ENCODE data around the gene RFX4. TPM values are rescaled to one million over a fixed set of nuclear protein-coding genes. Genes with fewer than 3 reads are reported as not detected.

The RFX4 gene
- total RNA-seq, 1 experiment from 2014 or later = not detected

- in situ Hi-C loops (cut with HindIII; ENCODE audit: low sequenced_read_pairs) = no loop called here
- no peak for DNase-seq (ENCODE audit: low spot score)
Observed at GRCh38 chr12:106643000-106643399, 60.2 kb downstream of the RFX4 start.

GRCh38 chr12:106644335-106645073 lies 61.7 kb downstream of the RFX4 start:
- no peak for DNase-seq (ENCODE audit: low spot score)
- in situ Hi-C loops (cut with HindIII; ENCODE audit: low sequenced_read_pairs) = no loop called here

GRCh38 chr12:106645074-106645421 lies 62.2 kb downstream of the RFX4 start:
- in situ Hi-C loops (cut with HindIII; ENCODE audit: low sequenced_read_pairs) = no loop called here
- peak; percentile 45 for DNase-seq (ENCODE audit: low spot score)

GRCh38 chr12:106645465-106646330 lies 62.9 kb downstream of the RFX4 start:
- in situ Hi-C loops (cut with HindIII; ENCODE audit: low sequenced_read_pairs) = no loop called here
- no peak for DNase-seq (ENCODE audit: low spot score)

- no peak for DNase-seq (ENCODE audit: low spot score)
- in situ Hi-C loops (cut with HindIII; ENCODE audit: low sequenced_read_pairs) = no loop called here
Observed at GRCh38 chr12:106646472-106646871, 63.7 kb downstream of the RFX4 start.

- no peak for DNase-seq (ENCODE audit: low spot score)
- in situ Hi-C loops (cut with HindIII; ENCODE audit: low sequenced_read_pairs) = no loop called here
Observed at GRCh38 chr12:106647793-106648514, 65.2 kb downstream of the RFX4 start.

GRCh38 chr12:106648736-106649135 lies 65.9 kb downstream of the RFX4 start:
- DNase-seq (ENCODE audit: low spot score) = no peak
- in situ Hi-C loops (cut with HindIII; ENCODE audit: low sequenced_read_pairs) = no loop called here

GRCh38 chr12:106651552-106651951 lies 68.7 kb downstream of the RFX4 start:
- peak; percentile 5 for DNase-seq (ENCODE audit: low spot score)
- in situ Hi-C loops (cut with HindIII; ENCODE audit: low sequenced_read_pairs) = no loop called here

- in situ Hi-C loops (cut with HindIII; ENCODE audit: low sequenced_read_pairs) = no loop called here
Observed at GRCh38 chr12:106652510-106653015, 69.8 kb downstream of the RFX4 start.

GRCh38 chr12:106655577-106655976 lies 72.8 kb downstream of the RFX4 start:
- in situ Hi-C loops (cut with HindIII; ENCODE audit: low sequenced_read_pairs) = no loop called here
- no peak for DNase-seq (ENCODE audit: low spot score)

More at GRCh38 chr12:106652510-106653015, 69.8 kb downstream of the RFX4 start:
- DNase-seq (ENCODE audit: low spot score) = peak; percentile 6

- in situ Hi-C loops (cut with HindIII; ENCODE audit: low sequenced_read_pairs) = no loop called here
- no peak for DNase-seq (ENCODE audit: low spot score)
Observed at GRCh38 chr12:106657488-106657887, 74.7 kb downstream of the RFX4 start.

GRCh38 chr12:106663385-106663784 lies 80.6 kb downstream of the RFX4 start:
- DNase-seq (ENCODE audit: low spot score) = no peak
- in situ Hi-C loops (cut with HindIII; ENCODE audit: low sequenced_read_pairs) = no loop called here

- no peak for DNase-seq (ENCODE audit: low spot score)
- in situ Hi-C loops (cut with HindIII; ENCODE audit: low sequenced_read_pairs) = no loop called here
Observed at GRCh38 chr12:106669216-106669615, 86.4 kb downstream of the RFX4 start.

GRCh38 chr12:106670131-106670530 lies 87.3 kb downstream of the RFX4 start:
- in situ Hi-C loops (cut with HindIII; ENCODE audit: low sequenced_read_pairs) = no loop called here
- DNase-seq (ENCODE audit: low spot score) = no peak

GRCh38 chr12:106671840-106672239 lies 89.0 kb downstream of the RFX4 start:
- in situ Hi-C loops (cut with HindIII; ENCODE audit: low sequenced_read_pairs) = no loop called here
- no peak for DNase-seq (ENCODE audit: low spot score)

GRCh38 chr12:106672314-106673025 lies 89.7 kb downstream of the RFX4 start:
- no peak for DNase-seq (ENCODE audit: low spot score)
- in situ Hi-C loops (cut with HindIII; ENCODE audit: low sequenced_read_pairs) = no loop called here

- no peak for DNase-seq (ENCODE audit: low spot score)
- in situ Hi-C loops (cut with HindIII; ENCODE audit: low sequenced_read_pairs) = no loop called here
Observed at GRCh38 chr12:106673141-106673540, 90.3 kb downstream of the RFX4 start.

- DNase-seq (ENCODE audit: low spot score) = no peak
- in situ Hi-C loops (cut with HindIII; ENCODE audit: low sequenced_read_pairs) = no loop called here
Observed at GRCh38 chr12:106675651-106676435, 93.0 kb downstream of the RFX4 start.

All from G401 (cell line).